Stimulated activated CD8-positive, alpha-beta memory T cell treated with anti-CD3 and anti-CD28 coated beads, Interleukin-7, amount 100 ng/mL, for 48 hours (primary cell): ENCODE results near the gene PCDHA10.

Experiments
- DNase-seq, 2 donors: peaks; one replicate each; pipeline ENCODE4 v3.0.0-alpha.2; 2020; ENCODE audit warnings: low read depth in 1 of 2; ENCODE audit errors: extremely low read depth in 1 of 2

PCDHA10 gene

DNA sequence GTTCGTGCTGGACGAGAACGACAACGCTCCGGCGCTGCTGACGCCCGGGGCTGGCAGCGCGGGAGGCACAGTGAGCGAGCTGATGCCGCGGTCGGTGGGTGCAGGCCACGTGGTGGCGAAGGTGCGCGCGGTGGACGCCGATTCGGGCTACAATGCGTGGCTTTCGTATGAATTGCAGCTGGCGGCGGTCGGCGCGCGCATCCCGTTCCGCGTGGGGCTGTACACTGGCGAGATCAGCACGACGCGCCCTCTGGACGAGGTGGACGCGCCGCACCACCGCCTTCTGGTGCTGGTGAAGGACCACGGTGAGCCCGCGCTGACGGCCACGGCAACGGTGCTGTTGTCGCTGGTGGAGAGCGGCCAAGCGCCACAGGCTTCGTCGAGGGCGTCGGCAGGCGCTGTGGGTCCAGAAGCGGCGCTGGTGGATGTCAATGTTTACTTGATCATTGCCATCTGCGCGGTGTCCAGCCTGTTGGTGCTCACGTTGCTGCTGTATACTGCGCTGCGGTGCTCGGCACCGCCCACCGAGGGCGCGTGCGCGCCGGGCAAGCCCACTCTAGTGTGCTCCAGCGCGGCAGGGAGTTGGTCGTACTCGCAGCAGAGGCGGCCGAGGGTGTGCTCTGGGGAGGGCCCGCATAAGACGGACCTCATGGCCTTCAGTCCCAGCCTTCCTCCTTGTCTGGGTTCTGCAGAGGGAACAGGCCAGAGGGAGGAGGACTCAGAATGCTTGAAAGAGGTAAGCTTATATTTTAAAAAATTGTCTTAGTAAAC is 28.4 kb downstream of the PCDHA10 start:
- DNase-seq, result no peak

GRCh38 chr5:140916325-140916724 is 60.6 kb downstream of the PCDHA10 start:
- DNase-seq, result no peak
